HCT116 (cell line): ENCODE results near the gene NUP210. TPM values are rescaled to one million over a fixed set of nuclear protein-coding genes. Genes with fewer than 3 reads are reported as not detected.

Source experiments
- ATAC-seq: fragments of 200-7000 bp; cut with Tn5 transposase; 2 replicates; pipeline ENCODE4 v1.9.1; 2020; ENCODE audit warnings: mild to moderate bottlenecking, moderate library complexity
- BruUV-seq: library from RNA; stranded (reverse); fragments of 400-500 nt; replicated peaks from 2 replicates; lab custom pipeline; 2021; lab: Mats Ljungman, UMichigan
- CTCF ChIA-PET: fragments of 300-600 bp; sonication (Branson Sonifier 250); formaldehyde crosslinking; loops from one replicate; lab custom pipeline; 2021; ENCODE audit warnings: antibody characterized with exemption; lab: Charles Lee
- POLR2A ChIA-PET: fragments of 300-600, 350-600 bp; sonication (Branson Sonifier 250); formaldehyde crosslinking; loops from one replicate; lab custom pipeline; 2021; ENCODE audit warnings: antibody characterized with exemption; lab: Charles Lee
- RAD21 ChIA-PET, 2 experiments: fragments of 300-600 bp; sonication (Branson Sonifier 250); formaldehyde crosslinking; loops; one replicate each; lab custom pipeline; 2023; ENCODE audit warnings: low total read pairs in 2 of 2; ENCODE audit not compliant: uncharacterized antibody in 2 of 2, unreplicated experiment in 2 of 2, low non-redundant PET in 1 of 2; lab: Charles Lee
- DNase-seq: peaks from one replicate; pipeline ENCODE4 v3.0.0-alpha.2; 2010; ENCODE audit warnings: low read depth, low spot score
- H2AFZ ChIP-seq: fragments of 200-600 bp; shearing (Covaris generic), sonication (generic); 2 replicates; pipeline ENCODE4 v1.6.1; 2017; ENCODE audit warnings: low read depth, mixed run types, mixed read lengths, antibody characterized with exemption, low read length; ENCODE audit not compliant: poor library complexity, severe bottlenecking
- H3K27ac ChIP-seq: 2 replicates; pipeline ENCODE4 v1.5.1; 2012; ENCODE audit warnings: low read depth, low read length
- H3K27me3 ChIP-seq: fragments of 200-600 bp; sonication (generic); 2 replicates; pipeline ENCODE4 v1.6.1; 2016; ENCODE audit warnings: mixed run types, low read length, mixed read lengths; ENCODE audit not compliant: insufficient read depth
- H3K36me3 ChIP-seq, 2 experiments: fragments of 200-500 bp in 1 of 2; fragments of 200-600 bp in 1 of 2; sonication (Bioruptor generic) in 1 of 2; sonication (generic) in 1 of 2; 2 replicates each; pipeline versions ENCODE4 v1.5.1 to v1.6.1; 2014 to 2016; ENCODE audit warnings: low read length in 2 of 2, inconsistent platforms in 1 of 2, mixed read lengths in 1 of 2, mixed run types in 1 of 2; ENCODE audit not compliant: insufficient read depth in 2 of 2, control insufficient read depth in 1 of 2
- H3K4me1 ChIP-seq, 2 experiments: fragments of 200-600 bp in 1 of 2; sonication (generic) in 1 of 2; 2 replicates each; pipeline versions ENCODE4 v1.5.1 to v1.6.1; 2012 to 2017; ENCODE audit warnings: low read length in 2 of 2, inconsistent platforms in 1 of 2, mild to moderate bottlenecking in 1 of 2, mixed read lengths in 1 of 2, mixed run types in 1 of 2, moderate library complexity in 1 of 2; ENCODE audit not compliant: insufficient read depth in 2 of 2, control insufficient read depth in 1 of 2
- H3K4me2 ChIP-seq: fragments of 200-600 bp; sonication (generic); 2 replicates; pipeline ENCODE4 v1.6.1; 2017; ENCODE audit warnings: mixed run types, low read length, mixed read lengths
- H3K4me3 ChIP-seq, 2 experiments: fragments of 200-600 bp in 1 of 2; sonication (generic) in 1 of 2; replicated peaks in 1 of 2; 2 replicates each; pipeline ENCODE4 v1.5.1; 2011 to 2016; ENCODE audit warnings: low read length in 2 of 2, control low read depth in 1 of 2, low read depth in 1 of 2, mild to moderate bottlenecking in 1 of 2, mixed read lengths in 1 of 2, mixed run types in 1 of 2
- H3K79me2 ChIP-seq: fragments of 200-600 bp; sonication (generic); 2 replicates; pipeline ENCODE4 v1.6.1; 2017; ENCODE audit warnings: mild to moderate bottlenecking, mixed run types, low read length, moderate library complexity, mixed read lengths; ENCODE audit not compliant: insufficient read depth
- H3K9ac ChIP-seq: fragments of 200-600 bp; sonication (generic); 2 replicates; pipeline ENCODE4 v1.6.1; 2016; ENCODE audit warnings: low read length, mixed read lengths
- H3K9me2 ChIP-seq: fragments of 200-600 bp; sonication (generic), shearing (Covaris generic); 2 replicates; pipeline ENCODE4 v1.6.1; 2017; ENCODE audit warnings: mixed run types, mild to moderate bottlenecking, moderate library complexity; ENCODE audit not compliant: insufficient read depth
- H3K9me3 ChIP-seq, 2 experiments: fragments of 200-500 bp in 1 of 2; fragments of 200-600 bp in 1 of 2; sonication (Bioruptor generic) in 1 of 2; sonication (generic) in 1 of 2; 2 replicates each; pipeline ENCODE4 v1.6.1; 2014 to 2017; ENCODE audit warnings: low read length in 2 of 2, mixed read lengths in 2 of 2, inconsistent platforms in 1 of 2, low read depth in 1 of 2, mild to moderate bottlenecking in 1 of 2, mixed run types in 1 of 2, moderate library complexity in 1 of 2; ENCODE audit not compliant: control insufficient read depth in 1 of 2, insufficient read depth in 1 of 2
- H4K20me1 ChIP-seq: fragments of 200-600 bp; sonication (generic), shearing (Covaris generic); 2 replicates; pipeline ENCODE4 v1.6.1; 2017; ENCODE audit warnings: mixed run types, mild to moderate bottlenecking, moderate library complexity; ENCODE audit not compliant: insufficient read depth
- ATF3 ChIP-seq: IDR thresholded peaks from 2 replicates; pipeline ENCODE4 v1.6.1; 2012
- CBX3 ChIP-seq: IDR thresholded peaks from 2 replicates; pipeline ENCODE4 v1.6.1; 2012; ENCODE audit warnings: low read depth
- CEBPB ChIP-seq: IDR thresholded peaks from 2 replicates; pipeline ENCODE4 v1.6.1; 2012; ENCODE audit warnings: low read depth
- CTCF ChIP-seq, 3 experiments: fragments of 200-600 bp in 1 of 3; sonication (generic) in 1 of 3; IDR thresholded peaks in 2 of 3; conservative IDR thresholded peaks in 1 of 3; 2 replicates each; pipeline ENCODE4 v1.5.1; 2012 to 2017; ENCODE audit warnings: low read depth in 2 of 3, low read length in 2 of 3, antibody characterized with exemption in 1 of 3, borderline replicate concordance in 1 of 3, control low read depth in 1 of 3, mild to moderate bottlenecking in 1 of 3, mixed read lengths in 1 of 3, mixed run types in 1 of 3, moderate library complexity in 1 of 3; ENCODE audit not compliant: insufficient read depth in 1 of 3
- ELF1 ChIP-seq: IDR thresholded peaks from 2 replicates; pipeline ENCODE4 v1.6.1; 2012; ENCODE audit warnings: low read depth, borderline replicate concordance
- EZH2phosphoT487 ChIP-seq: fragments of 200-600 bp; IDR thresholded peaks from 2 replicates; pipeline ENCODE4 v1.6.1; 2018; ENCODE audit warnings: antibody characterized with exemption, borderline replicate concordance
- FOSL1 ChIP-seq: IDR thresholded peaks from 2 replicates; pipeline ENCODE4 v1.6.1; 2012; ENCODE audit warnings: low read depth
- MAX ChIP-seq: IDR thresholded peaks from 2 replicates; pipeline ENCODE4 v1.6.1; 2012
- RAD21 ChIP-seq: IDR thresholded peaks from 2 replicates; pipeline ENCODE4 v1.6.1; 2012; ENCODE audit warnings: low read depth, mild to moderate bottlenecking
- REST ChIP-seq: IDR thresholded peaks from 2 replicates; pipeline ENCODE4 v1.6.1; 2012; ENCODE audit warnings: low read depth
- SIN3A ChIP-seq: IDR thresholded peaks from 2 replicates; pipeline ENCODE4 v1.6.1; 2012; ENCODE audit warnings: low read depth
- SP1 ChIP-seq: IDR thresholded peaks from 2 replicates; pipeline ENCODE4 v1.6.1; 2012; ENCODE audit warnings: low read depth
- SRF ChIP-seq: IDR thresholded peaks from 2 replicates; pipeline ENCODE4 v1.6.1; 2012; ENCODE audit warnings: low read depth
- TCF7L2 ChIP-seq: IDR thresholded peaks from 2 replicates; pipeline ENCODE4 v1.7.0; 2011; ENCODE audit warnings: borderline replicate concordance, inconsistent platforms; ENCODE audit not compliant: insufficient read depth, insufficient read length; ENCODE audit errors: extremely low read depth
- YY1 ChIP-seq: IDR thresholded peaks from 2 replicates; pipeline ENCODE4 v1.6.1; 2011; ENCODE audit warnings: low read length, low read depth, moderate library complexity, mild to moderate bottlenecking; ENCODE audit not compliant: insufficient replicate concordance; ENCODE audit errors: extremely low read depth
- ZBTB33 ChIP-seq: IDR thresholded peaks from 2 replicates; pipeline ENCODE4 v1.6.1; 2011; ENCODE audit warnings: mild to moderate bottlenecking, low read length, moderate library complexity; ENCODE audit not compliant: insufficient replicate concordance; ENCODE audit errors: extremely low read depth
- ZFX ChIP-seq: fragments of 450-650 bp; IDR thresholded peaks from 2 replicates; pipeline ENCODE4 v1.6.1; 2017
- intact Hi-C: fragments of 100-400 bp; cut with micrococcal nuclease; formaldehyde crosslinking; loops from 2 replicates; pipeline ENCODE4 v1.10.0; 2022
- total RNA-seq: library from RNA; stranded (reverse); gene quantifications from one replicate; pipeline ENCODE4 v1.2.1, GENCODE V29; 2021; ENCODE audit not compliant: unreplicated experiment

NUP210 gene
- total RNA-seq, 1 experiment from 2014 or later, result 74.9 TPM

- no peak for DNase-seq
- H3K4me1 ChIP-seq, result peaks cover 4 to 13% of the 10 kb centered on the region in 2 experiments
- H3K4me3 ChIP-seq, result no peak overlapping the region
- no TSS peak for BruUV-seq
- H2AFZ ChIP-seq, result no peak overlapping the region
- no peaks in the 10 kb centered on the region for H3K9me2 ChIP-seq
- ChIA-PET POLR2A (no interaction called here), RAD21 (no interaction called here), CTCF (no interaction called here)
- H3K79me2 ChIP-seq, result peaks cover 4% of the 10 kb centered on the region
- no peaks in the 10 kb centered on the region for H3K36me3 ChIP-seq
- no peak overlapping the region for H3K4me2 ChIP-seq
- H3K9me3 ChIP-seq, result no peaks in the 10 kb centered on the region
- ATAC-seq, result no peak
- intact Hi-C loops, result no loop called here
- no peaks in the 10 kb centered on the region for H3K27me3 ChIP-seq
- no peak overlapping the region for H3K9ac ChIP-seq
- TF ChIP-seq TCF7L2, result no peak
- TF ChIP-seq EZH2phosphoT487, result no peak
- TF ChIP-seq CBX3, result no peak
- TF ChIP-seq RAD21, result no peak
- no peak for TF ChIP-seq YY1
- TF ChIP-seq ATF3, result no peak
- TF ChIP-seq MAX, result no peak
- TF ChIP-seq ZFX, result no peak
- TF ChIP-seq SP1, result no peak
- TF ChIP-seq SIN3A, result no peak
- no peak for TF ChIP-seq ELF1
- TF ChIP-seq ZBTB33, result no peak
- TF ChIP-seq CEBPB, result no peak
- TF ChIP-seq REST, result no peak
- TF ChIP-seq SRF, result no peak
- TF ChIP-seq FOSL1, result no peak
- TF ChIP-seq CTCF (IDR thresholded peaks at IDR 0.05 in 2 of 3, conservative IDR thresholded peaks at IDR 0.05 in 1 of 3; ENCODE audit: borderline replicate concordance in 1 of 3, insufficient read depth in 1 of 3, low read depth in 2 of 3, low read length in 2 of 3), result no peak
- TF ChIP-seq, all 23 proteins: peak for 0
- Histone ChIP-seq H3K27ac (no peak overlapping the region), H4K20me1 (no peaks in the 10 kb centered on the region)
Measured at GRCh38 chr3:13424141-13424844, 4.2 kb upstream of the NUP210 start.
